ENCODE data around the gene MT1X. TPM values are rescaled to one million over a fixed set of nuclear protein-coding genes. Genes with fewer than 3 reads are reported as not detected.

Gene MT1X
- total RNA-seq, 1 experiment from 2014 or later: 74.3 TPM

DNA sequence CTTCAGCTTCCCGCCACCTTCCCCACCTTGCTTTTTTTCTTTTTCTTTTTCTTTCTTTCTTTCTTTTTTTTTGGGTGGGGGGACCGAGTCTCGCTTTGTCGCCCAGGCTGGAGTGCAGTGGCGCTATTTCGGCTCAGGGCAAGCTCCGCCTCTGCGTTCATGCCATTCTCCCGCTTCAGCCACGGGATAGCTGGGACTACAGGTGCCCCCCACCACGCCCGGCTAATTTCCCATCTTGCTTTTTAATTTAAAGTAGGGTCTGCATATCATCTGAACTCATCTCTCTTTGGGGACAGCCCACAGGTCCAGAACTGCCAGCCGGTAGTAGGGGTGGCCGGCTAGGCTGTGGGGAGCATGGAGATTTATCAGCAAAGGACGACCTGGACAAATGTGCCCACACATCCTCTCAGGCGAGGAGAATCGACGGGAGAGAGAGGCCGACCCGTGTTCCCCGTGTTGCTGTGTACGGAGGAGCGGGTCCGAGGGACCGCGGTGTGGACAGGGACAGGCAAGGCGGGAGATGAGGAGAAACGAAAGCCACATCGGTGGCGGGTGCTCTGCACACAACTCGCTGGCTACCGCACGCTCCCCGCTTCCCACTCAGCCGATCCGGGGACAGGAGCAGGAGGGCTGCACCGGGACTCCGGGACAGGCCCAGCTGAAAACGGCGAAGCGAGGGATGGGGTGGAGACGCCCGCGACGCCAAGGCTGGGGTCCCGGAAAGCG is 47.4 kb upstream of the MT1X start:
- ChIA-PET POLR2A (ENCODE audit: low non-redundant PET) (no interaction called here), CTCF (no interaction called here)
- no peaks in the 10 kb centered on the region for H3K4me1 ChIP-seq (ENCODE audit: insufficient read depth, low read length, poor library complexity, severe bottlenecking)
- no TSS peak for BruUV-seq (replicated peaks)
- no peak for DNase-seq (ENCODE audit: low spot score)
- no peak for TF ChIP-seq EZH2 (IDR thresholded peaks at IDR 0.05; ENCODE audit: borderline replicate concordance, low read depth, low read length, poor library complexity, severe bottlenecking)
- no peak for TF ChIP-seq CTCF (conservative IDR thresholded peaks at IDR 0.05; ENCODE audit: low read depth, low read length)
- H3K9me3 ChIP-seq (ENCODE audit: low read depth, low read length, poor library complexity, severe bottlenecking): no peaks in the 10 kb centered on the region
- H3K27ac ChIP-seq (ENCODE audit: low read depth, low read length, poor library complexity, severe bottlenecking): no peak overlapping the region
- H3K27me3 ChIP-seq (replicated peaks; ENCODE audit: insufficient read depth, low read depth, low read length, poor library complexity): peaks cover 79% of the 10 kb centered on the region
- H3K36me3 ChIP-seq (ENCODE audit: insufficient read depth, low read length, poor library complexity, severe bottlenecking): no peaks in the 10 kb centered on the region
- no peak overlapping the region for H3K4me3 ChIP-seq (ENCODE audit: low read depth, low read length, poor library complexity, severe bottlenecking)
- intact Hi-C loops (cut with micrococcal nuclease; ENCODE audit: unreplicated experiment): no loop called here

DNA sequence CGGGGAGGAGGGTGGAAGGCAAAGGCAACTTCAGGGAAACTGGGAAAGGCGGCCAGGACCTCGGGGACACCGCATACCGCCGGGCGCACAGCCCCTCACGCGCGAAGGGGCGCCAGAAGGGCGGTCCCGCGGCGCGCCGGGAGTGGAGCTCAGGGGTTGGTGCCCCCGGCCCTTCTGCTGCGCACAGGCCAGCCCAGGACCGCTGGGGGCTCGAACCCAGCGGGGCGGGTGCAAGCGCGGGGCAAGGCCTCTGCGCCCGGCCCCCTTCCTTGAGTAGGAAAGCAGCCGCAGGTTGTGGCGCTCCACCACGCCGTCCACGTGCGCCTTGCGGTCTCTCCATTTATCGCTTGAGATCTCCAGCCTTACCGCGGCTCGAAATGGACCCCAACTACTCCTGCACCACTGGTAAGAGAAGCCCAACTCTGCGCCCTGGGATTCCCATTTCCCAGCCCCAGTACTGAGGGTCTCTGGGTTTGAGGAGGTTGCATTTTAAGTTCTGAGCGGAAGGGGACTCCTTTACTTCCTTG is 46.8 kb upstream of the MT1X start:
- ChIA-PET CTCF (no interaction called here), POLR2A (ENCODE audit: low non-redundant PET) (no interaction called here)
- intact Hi-C loops (cut with micrococcal nuclease; ENCODE audit: unreplicated experiment): no loop called here
- Histone ChIP-seq H3K27ac (ENCODE audit: low read depth, low read length, poor library complexity, severe bottlenecking) (no peak overlapping the region), H3K36me3 (ENCODE audit: insufficient read depth, low read length, poor library complexity, severe bottlenecking) (no peaks in the 10 kb centered on the region), H3K9me3 (ENCODE audit: low read depth, low read length, poor library complexity, severe bottlenecking) (no peaks in the 10 kb centered on the region), H3K4me1 (ENCODE audit: insufficient read depth, low read length, poor library complexity, severe bottlenecking) (no peaks in the 10 kb centered on the region), H3K27me3 (replicated peaks; ENCODE audit: insufficient read depth, low read depth, low read length, poor library complexity) (peaks cover 82% of the 10 kb centered on the region), H3K4me3 (ENCODE audit: low read depth, low read length, poor library complexity, severe bottlenecking) (no peak overlapping the region)
- no peak for DNase-seq (ENCODE audit: low spot score)
- TF ChIP-seq CTCF (conservative IDR thresholded peaks at IDR 0.05; ENCODE audit: low read depth, low read length) (no peak), EZH2 (IDR thresholded peaks at IDR 0.05; ENCODE audit: borderline replicate concordance, low read depth, low read length, poor library complexity, severe bottlenecking) (no peak)
- no TSS peak for BruUV-seq (replicated peaks)

GRCh38 chr16:56636616-56637413 is 45.5 kb upstream of the MT1X start:
- Histone ChIP-seq H3K4me1 (ENCODE audit: insufficient read depth, low read length, poor library complexity, severe bottlenecking) (no peaks in the 10 kb centered on the region), H3K9me3 (ENCODE audit: low read depth, low read length, poor library complexity, severe bottlenecking) (no peaks in the 10 kb centered on the region), H3K27ac (ENCODE audit: low read depth, low read length, poor library complexity, severe bottlenecking) (no peak overlapping the region), H3K36me3 (ENCODE audit: insufficient read depth, low read length, poor library complexity, severe bottlenecking) (no peaks in the 10 kb centered on the region), H3K27me3 (replicated peaks; ENCODE audit: insufficient read depth, low read depth, low read length, poor library complexity) (peaks cover 73% of the 10 kb centered on the region), H3K4me3 (ENCODE audit: low read depth, low read length, poor library complexity, severe bottlenecking) (no peak overlapping the region)
- TF ChIP-seq CTCF (conservative IDR thresholded peaks at IDR 0.05; ENCODE audit: low read depth, low read length): no peak
- TF ChIP-seq EZH2 (IDR thresholded peaks at IDR 0.05; ENCODE audit: borderline replicate concordance, low read depth, low read length, poor library complexity, severe bottlenecking): no peak
- ChIA-PET POLR2A (ENCODE audit: low non-redundant PET) (no interaction called here), CTCF (no interaction called here)
- BruUV-seq (replicated peaks): no TSS peak
- intact Hi-C loops (cut with micrococcal nuclease; ENCODE audit: unreplicated experiment): no loop called here
- DNase-seq (ENCODE audit: low spot score): no peak
